GM12865 (cell line): ENCODE data around the gene GAS6.
A peak's percentile ranks its signal among the peaks of the same experiment; 100 is the strongest.
"Not testable (repeated sequence)": the region's sequence is repeated elsewhere in the genome, so short reads cannot be mapped to it uniquely, and the experiment has no call there.

Experiments
- DNase-seq: peaks from one replicate; pipeline ENCODE4 v3.0.0; 2010; ENCODE audit warnings: low read depth
- H3K4me3 ChIP-seq: 2 replicates; pipeline ENCODE4 v1.5.1; 2011; ENCODE audit warnings: mild to moderate bottlenecking, low read depth, low read length, control low read depth
- TF ChIP-seq, protein P1 (sequence below): IDR thresholded peaks from 2 replicates; pipeline ENCODE4 v1.5.1; 2011; ENCODE audit warnings: low read length, control low read depth, low read depth, inconsistent platforms; ENCODE audit not compliant: insufficient read depth; ENCODE audit errors: missing control alignments

The GAS6 gene

DNA sequence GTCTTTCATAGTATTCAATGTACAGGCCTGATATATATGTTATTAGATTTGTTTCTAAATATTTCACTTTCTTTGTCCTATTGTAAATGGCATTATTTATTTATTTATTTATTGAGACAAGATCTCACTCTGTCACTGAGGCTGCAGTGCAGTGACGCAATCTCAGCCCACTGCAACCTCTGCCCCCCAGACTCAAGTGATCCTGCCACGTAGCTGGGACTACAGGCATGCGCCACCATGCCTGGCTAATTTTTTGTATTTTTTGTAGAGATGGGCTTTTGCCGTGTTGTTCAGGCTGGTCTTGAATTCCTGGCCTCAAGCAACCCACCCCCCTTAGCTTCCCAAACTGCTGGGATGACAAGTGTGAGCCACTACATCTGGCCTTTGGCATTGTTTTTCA is 5.4 kb upstream of the GAS6 start:
- TF ChIP-seq, protein P1, sequence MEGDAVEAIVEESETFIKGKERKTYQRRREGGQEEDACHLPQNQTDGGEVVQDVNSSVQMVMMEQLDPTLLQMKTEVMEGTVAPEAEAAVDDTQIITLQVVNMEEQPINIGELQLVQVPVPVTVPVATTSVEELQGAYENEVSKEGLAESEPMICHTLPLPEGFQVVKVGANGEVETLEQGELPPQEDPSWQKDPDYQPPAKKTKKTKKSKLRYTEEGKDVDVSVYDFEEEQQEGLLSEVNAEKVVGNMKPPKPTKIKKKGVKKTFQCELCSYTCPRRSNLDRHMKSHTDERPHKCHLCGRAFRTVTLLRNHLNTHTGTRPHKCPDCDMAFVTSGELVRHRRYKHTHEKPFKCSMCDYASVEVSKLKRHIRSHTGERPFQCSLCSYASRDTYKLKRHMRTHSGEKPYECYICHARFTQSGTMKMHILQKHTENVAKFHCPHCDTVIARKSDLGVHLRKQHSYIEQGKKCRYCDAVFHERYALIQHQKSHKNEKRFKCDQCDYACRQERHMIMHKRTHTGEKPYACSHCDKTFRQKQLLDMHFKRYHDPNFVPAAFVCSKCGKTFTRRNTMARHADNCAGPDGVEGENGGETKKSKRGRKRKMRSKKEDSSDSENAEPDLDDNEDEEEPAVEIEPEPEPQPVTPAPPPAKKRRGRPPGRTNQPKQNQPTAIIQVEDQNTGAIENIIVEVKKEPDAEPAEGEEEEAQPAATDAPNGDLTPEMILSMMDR, result no peak
- no peak for DNase-seq
- no peak overlapping the region for H3K4me3 ChIP-seq

DNA sequence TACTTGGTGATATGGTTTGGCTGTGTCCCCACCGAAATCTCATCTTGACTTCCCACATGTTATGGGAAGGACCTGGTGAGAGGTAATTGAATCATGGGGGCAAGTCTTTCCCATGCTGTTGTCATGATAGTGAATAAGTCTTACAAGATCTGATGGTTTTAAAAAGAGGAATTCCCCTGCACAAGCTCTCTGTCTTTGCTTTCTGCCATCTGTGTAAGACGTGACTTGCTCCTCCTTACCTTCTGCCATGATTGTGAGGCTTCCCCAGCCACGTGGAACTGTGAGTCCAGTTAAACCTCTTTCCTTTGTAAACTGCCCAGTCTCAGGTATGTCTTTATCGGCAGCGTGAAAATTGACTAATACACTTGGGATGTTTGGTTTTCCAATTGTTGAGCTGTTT is 4.0 kb upstream of the GAS6 start:
- not testable (repeated sequence) for H3K4me3 ChIP-seq, DNase-seq

DNA sequence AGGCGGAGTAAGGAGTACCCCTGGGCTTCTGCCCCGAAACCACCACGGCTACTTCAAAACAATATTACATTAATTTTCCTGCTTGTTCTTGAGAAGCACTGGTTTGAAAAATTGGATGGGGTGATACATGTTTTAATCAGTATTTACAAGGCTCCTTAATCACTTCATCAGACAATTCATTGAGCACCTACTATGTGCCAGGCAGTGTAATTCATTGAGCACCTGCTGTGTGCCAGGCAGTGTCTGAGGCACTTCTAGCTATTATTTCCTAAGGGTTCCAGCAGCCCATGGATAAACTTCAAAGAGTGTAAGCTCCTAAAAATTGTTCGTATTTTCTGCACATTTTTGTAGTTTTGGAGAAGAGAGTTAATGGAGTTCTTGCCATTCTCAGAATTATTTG is 1.6 kb upstream of the GAS6 start:
- no peak overlapping the region for H3K4me3 ChIP-seq
- TF ChIP-seq, protein P1, result no peak
- DNase-seq, result no peak

DNA sequence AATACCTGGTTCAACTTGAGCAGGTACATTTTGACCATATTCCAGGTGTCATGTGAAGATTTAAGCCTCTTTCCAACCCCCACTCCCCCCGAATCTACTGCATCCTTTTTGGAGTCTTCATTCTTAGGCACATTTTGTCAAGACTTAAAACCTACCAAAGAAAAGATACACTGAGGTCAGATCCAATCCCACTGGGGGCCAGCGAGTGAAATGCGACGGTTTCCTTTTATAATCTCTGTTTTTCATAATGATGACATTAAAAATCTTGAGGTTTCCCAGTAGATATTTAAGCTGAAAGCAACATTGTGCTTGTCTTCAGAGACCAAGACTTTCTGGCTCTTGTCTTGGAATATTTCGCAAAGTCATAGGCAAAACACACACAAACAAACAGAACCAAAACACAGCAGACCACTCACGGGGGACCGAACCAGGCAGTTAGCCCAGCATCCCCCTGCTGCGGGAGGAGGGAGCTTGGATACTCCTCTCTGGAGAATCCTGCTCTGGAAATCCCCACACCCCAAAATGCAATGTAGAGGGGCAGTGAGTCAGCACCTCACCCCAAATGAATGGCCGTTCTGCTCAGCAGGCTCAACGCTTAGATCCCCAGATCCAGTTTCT is 506 bp upstream of the GAS6 start:
- no peak for DNase-seq
- H3K4me3 ChIP-seq, result peak overlapping the region; percentile 35
- TF ChIP-seq, protein P1, result no peak

DNA sequence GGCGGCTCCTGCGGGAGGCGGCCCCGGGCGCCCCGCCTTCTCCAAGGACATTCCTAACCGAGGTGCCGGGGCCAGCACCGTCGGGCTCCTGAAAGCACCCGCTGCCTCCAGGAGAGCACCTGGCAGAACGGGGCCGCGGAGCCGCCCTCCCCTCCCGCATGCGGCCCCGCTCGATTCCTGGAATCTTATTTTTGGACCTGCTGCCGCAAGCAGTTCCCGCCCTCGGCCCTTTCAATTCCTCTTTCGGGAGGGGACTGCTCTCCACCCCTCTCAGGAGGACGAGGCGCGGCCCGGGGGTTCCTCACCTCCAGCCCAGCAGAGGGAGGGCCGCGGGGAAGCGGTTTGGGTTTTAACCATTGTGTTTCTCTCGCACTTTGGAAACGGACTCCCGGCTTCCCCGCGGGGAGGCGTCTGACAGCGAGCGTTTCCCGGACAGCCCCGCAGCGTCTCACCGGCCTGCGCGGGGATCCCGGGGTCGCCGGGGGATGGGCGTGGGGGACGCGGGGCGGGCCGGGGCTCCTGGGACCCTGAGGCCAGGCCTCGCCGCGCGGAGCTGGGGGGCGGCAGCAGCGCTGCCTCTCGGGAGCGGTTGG is 849 bp downstream of the GAS6 start:
- TF ChIP-seq, protein P1, result no peak
- peak; percentile 46 for DNase-seq
- peak overlapping the region; percentile 59 for H3K4me3 ChIP-seq

DNA sequence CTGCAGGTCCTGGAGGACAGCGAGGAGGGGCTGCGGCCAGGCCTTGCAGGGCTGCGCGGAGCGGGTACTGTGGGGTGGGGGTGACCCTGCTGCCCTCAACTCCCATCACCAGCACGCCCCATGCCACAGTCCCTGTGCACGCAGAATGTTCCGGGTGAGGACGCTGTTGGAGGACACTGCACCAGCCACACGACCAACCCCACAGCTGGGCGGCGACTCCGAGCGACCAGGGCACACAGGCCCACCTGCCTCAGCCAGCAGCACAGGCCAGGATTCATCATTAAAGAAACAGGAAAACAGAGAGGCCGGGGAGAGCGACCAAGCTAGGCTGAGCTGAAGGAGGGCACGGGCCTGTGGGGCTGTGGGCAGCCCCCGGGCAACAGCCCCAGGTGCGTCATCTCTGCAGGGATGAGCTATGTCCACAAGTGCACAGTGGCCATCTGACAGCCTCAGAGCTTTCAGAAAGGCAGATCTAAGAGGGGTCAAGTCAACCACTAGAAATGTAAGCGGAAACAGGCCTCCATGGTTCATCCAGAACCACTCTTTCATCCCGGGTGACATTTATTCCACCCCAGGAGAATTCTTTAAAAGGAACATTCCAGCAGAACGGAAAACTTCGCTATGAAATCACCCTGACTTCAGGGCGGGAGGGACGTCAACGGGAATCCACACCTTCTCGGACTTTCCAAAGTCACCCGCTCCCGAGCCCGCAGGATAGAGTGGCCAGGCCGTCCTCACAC is 1.5 kb downstream of the GAS6 start:
- H3K4me3 ChIP-seq, result peak overlapping the region; percentile 59
- no peak for DNase-seq
- TF ChIP-seq, protein P1, result no peak

DNA sequence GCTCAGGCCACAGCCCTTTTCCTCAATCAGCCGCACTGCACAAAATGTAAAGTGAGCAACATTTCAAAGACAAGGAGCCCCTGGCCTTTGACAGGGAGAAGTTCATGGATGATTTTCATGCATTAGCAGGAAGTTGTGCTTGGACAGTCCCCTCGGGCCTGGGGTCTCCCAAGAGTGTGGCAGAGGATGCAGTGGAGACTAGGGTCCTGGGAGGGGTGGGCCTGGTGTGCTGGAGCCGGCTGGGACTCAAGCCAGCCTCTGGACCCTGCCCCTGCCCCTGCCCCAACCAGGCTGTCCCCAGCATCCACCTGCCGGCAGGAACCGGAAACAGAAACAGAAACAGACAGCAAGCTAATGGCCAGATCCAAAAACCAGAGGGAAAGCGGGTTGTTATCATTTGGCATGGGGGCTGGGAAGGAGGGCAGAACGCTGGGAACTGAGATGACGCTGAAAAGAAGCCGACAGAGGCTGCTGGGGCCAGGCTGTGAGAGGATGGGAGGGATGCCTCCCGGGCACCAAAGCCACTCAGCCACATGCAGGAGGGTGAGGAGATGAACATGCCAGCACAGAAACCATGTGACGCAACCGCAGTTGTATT is 2.3 kb downstream of the GAS6 start:
- DNase-seq, result no peak
- TF ChIP-seq, protein P1, result no peak
- no peak overlapping the region for H3K4me3 ChIP-seq
